ENCODE results near the gene TANGO6. TPM values are rescaled to one million over a fixed set of nuclear protein-coding genes. Genes with fewer than 3 reads are reported as not detected.

Gene TANGO6
- 20.3 and 37.0 TPM in 2 replicates for total RNA-seq

GRCh38 chr16:68843482-68844210, at the start of gene TANGO6:
Gene TANGO6, plus strand, starts transcription at chr16:68843531. Its CDS starts 87 bp downstream, at chr16:68843618.

DNA sequence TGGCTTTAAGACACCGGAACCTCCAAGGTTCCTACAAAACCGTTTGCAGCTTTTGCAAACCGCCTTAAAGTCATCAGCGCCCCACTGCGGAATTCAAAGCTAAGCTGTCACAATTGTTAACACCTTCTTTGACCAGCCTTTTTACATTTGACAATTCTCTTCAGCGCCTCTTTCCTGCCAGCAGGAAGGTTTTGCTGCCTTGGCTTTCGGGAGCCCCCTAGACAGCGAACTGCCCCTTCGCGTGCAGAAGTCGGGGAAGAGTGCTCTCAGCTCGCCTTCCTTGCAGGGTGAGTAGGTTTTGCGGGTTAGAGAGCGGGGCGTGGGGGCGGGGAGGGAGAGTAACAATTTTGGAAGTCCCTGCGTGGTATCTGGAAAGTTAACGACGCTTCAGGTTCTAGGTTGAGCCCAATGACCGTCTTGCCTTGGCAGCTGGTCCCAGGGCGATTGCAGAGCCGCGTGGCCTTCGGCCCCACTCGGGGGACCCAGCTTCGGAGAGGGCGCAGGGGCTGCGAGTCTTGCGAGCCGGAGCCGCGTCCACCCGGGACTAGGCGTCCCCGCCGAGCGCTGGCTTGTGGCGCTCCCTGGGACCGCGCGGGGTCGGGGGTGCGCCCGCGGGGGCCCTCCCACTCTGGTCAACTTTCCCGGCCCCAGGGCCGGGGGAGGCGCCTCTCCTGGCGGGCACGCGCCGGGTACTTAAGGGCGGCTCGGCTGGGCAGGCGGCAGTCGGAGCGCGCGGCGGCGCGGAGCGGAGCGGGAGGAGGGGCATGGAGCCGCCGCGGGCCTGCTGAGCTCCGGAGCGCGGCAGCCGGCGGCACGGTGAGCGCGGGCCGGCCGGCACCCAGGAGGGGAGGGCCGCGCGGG, 262.4 kb downstream of the TANGO6 start, which contains the start of gene HAS3:
Gene HAS3, plus strand, starts transcription at position 153 of the 861 bp plus-strand sequence. CDS start 3,743 bp downstream, outside the sequence.

GRCh38 chr16:69132424-69133252, 289.3 kb downstream of the TANGO6 start, which contains the start of the genes CHTF8 and UTP4:
Gene CHTF8, minus strand, starts transcription at chr16:69132588. Its CDS starts 11,130 bp downstream, at chr16:69121458.
Gene UTP4, plus strand, starts transcription at chr16:69132649. Its CDS starts 811 bp downstream, at chr16:69133460.

Other genes with a start within 250 kb of the TANGO6 start
- gene CDH3, start 198.2 kb upstream of the TANGO6 start, total RNA-seq = 0.09 and 0.14 TPM in 2 replicates
- gene CDH1, start 106.2 kb upstream of the TANGO6 start, total RNA-seq = under 0.01 and 0.09 TPM in 2 replicates